Choroid plexus epithelial cell (primary cell): ENCODE measurements around the gene UNC93B1.
A peak's percentile ranks its signal among the peaks of the same experiment; 100 is the strongest.
"Not testable (repeated sequence)": the region's sequence is repeated elsewhere in the genome, so short reads cannot be mapped to it uniquely, and the experiment has no call there.

Experiments
- DNase-seq: peaks from one replicate; pipeline ENCODE4 v3.0.0-alpha.2; 2010; ENCODE audit warnings: low read depth
- H3K4me3 ChIP-seq: 2 replicates; pipeline ENCODE4 v1.5.1; 2011; ENCODE audit warnings: low read depth, mild to moderate bottlenecking, control low read depth, low read length, moderate library complexity
- CTCF ChIP-seq: conservative IDR thresholded peaks from 2 replicates; pipeline ENCODE4 v1.5.1; 2011; ENCODE audit warnings: low read depth, mild to moderate bottlenecking, control low read depth, inconsistent platforms, low read length, moderate library complexity

The UNC93B1 gene

GRCh38 chr11:67943406-67943805, 60.5 kb downstream of the UNC93B1 start:
- DNase-seq: not testable (repeated sequence)

More at GRCh38 chr11:67943406-67943805, 60.5 kb downstream of the UNC93B1 start:
- TF ChIP-seq CTCF: peak; percentile 19
- H3K4me3 ChIP-seq: not testable (repeated sequence)
